Brain microvascular endothelial cell (primary cell): ENCODE data around the gene MOXD1.

Experiments used
- DNase-seq: peaks from one replicate; pipeline ENCODE4 v3.0.0-alpha.2; 2020
- H3K27ac ChIP-seq: fragments of 250-450 bp; sonication (Bioruptor Pico); 2 replicates; pipeline ENCODE4 v1.5.1; 2020; ENCODE audit warnings: mild to moderate bottlenecking, moderate library complexity
- H3K27me3 ChIP-seq: fragments of 250-450 bp; sonication (Bioruptor Pico); replicated peaks from 2 replicates; pipeline ENCODE4 v1.5.1; 2020; ENCODE audit warnings: mild to moderate bottlenecking
- H3K36me3 ChIP-seq: fragments of 250-450 bp; sonication (Bioruptor Pico); replicated peaks from 2 replicates; pipeline ENCODE4 v1.5.1; 2020; ENCODE audit warnings: mild to moderate bottlenecking
- H3K4me3 ChIP-seq: 2 replicates; pipeline ENCODE4 v1.5.1; 2011; ENCODE audit warnings: low read depth, mild to moderate bottlenecking, control low read depth, low read length, moderate library complexity
- in situ Hi-C: cut with HindIII; loops from 2 replicates; pipeline ENCODE4 v1.10.0; 2017; ENCODE audit warnings: low sequenced_read_pairs, low pct_ligation_motif_present
- TF ChIP-seq, protein P1 (sequence below): IDR thresholded peaks from 2 replicates; pipeline ENCODE4 v1.5.1; 2011; ENCODE audit warnings: low read depth, mild to moderate bottlenecking, moderate library complexity, low read length, control low read depth, inconsistent platforms; ENCODE audit errors: missing control alignments

Gene MOXD1

DNA sequence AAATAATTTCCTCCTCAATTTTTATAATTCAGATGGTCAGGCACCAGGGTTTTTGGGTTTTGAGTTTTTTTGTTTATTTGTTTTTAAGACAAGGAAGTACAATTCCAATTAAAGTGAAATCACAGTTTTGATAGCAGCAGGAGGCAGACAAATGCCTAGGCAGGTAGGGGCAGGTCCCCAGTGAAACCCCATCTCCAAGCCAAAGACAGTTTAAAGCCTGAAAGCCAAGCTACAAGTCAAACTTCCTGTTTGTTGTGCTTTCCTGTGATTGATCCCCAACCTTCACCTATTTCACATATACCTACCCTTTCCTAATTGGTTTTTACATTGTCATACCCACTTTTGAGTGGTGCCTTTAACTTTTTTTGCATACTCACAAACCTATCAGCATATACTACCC, 149.6 kb downstream of the MOXD1 start:
- Histone ChIP-seq H3K36me3 (no peaks in the 10 kb centered on the region), H3K27me3 (no peaks in the 10 kb centered on the region), H3K4me3 (no peak overlapping the region), H3K27ac (no peak overlapping the region)
- TF ChIP-seq, protein P1, sequence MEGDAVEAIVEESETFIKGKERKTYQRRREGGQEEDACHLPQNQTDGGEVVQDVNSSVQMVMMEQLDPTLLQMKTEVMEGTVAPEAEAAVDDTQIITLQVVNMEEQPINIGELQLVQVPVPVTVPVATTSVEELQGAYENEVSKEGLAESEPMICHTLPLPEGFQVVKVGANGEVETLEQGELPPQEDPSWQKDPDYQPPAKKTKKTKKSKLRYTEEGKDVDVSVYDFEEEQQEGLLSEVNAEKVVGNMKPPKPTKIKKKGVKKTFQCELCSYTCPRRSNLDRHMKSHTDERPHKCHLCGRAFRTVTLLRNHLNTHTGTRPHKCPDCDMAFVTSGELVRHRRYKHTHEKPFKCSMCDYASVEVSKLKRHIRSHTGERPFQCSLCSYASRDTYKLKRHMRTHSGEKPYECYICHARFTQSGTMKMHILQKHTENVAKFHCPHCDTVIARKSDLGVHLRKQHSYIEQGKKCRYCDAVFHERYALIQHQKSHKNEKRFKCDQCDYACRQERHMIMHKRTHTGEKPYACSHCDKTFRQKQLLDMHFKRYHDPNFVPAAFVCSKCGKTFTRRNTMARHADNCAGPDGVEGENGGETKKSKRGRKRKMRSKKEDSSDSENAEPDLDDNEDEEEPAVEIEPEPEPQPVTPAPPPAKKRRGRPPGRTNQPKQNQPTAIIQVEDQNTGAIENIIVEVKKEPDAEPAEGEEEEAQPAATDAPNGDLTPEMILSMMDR, result no peak
- no peak for DNase-seq
- in situ Hi-C loops, result no loop called here

DNA sequence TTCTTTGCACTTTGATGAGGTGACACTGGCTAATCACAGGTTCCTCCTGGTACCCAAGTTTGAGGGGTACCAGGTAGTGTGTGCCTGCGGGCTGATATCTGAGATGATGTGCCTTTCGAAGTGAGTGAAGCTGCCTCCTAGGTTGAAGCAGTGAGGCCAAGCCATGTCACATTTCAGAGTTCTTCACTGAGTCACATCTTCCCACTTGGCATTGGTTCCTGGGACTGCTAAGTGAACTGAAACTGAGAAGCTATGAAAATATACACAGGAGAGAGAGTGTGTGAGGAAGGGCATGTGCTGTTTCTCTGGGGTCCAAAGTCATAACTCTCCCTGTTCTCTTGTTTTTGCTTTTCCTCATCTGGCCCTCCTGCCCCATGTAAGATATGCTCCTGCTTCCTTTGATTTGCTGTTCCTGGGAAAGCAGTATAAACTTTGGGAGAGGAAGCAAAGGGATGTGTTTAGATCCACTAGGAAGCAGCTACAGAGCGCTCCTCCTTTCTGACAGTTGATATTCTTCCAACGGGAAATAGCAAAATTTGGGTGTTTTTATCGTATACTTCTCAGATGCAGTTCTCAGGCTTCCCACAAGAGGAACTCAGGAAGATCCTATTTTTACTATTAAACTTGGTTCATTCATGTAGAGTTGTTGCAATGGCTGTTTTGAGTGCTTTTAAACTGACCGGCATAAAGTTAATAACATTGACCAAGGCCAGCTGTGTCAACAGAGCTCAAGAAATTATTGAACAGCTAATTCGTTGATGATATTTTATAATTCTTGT, 153.7 kb downstream of the MOXD1 start:
- Histone ChIP-seq H3K27ac (no peak overlapping the region), H3K36me3 (no peaks in the 10 kb centered on the region), H3K27me3 (no peaks in the 10 kb centered on the region), H3K4me3 (no peak overlapping the region)
- DNase-seq, result no peak
- in situ Hi-C loops, result no loop called here
- TF ChIP-seq, protein P1, result peak; percentile 20

DNA sequence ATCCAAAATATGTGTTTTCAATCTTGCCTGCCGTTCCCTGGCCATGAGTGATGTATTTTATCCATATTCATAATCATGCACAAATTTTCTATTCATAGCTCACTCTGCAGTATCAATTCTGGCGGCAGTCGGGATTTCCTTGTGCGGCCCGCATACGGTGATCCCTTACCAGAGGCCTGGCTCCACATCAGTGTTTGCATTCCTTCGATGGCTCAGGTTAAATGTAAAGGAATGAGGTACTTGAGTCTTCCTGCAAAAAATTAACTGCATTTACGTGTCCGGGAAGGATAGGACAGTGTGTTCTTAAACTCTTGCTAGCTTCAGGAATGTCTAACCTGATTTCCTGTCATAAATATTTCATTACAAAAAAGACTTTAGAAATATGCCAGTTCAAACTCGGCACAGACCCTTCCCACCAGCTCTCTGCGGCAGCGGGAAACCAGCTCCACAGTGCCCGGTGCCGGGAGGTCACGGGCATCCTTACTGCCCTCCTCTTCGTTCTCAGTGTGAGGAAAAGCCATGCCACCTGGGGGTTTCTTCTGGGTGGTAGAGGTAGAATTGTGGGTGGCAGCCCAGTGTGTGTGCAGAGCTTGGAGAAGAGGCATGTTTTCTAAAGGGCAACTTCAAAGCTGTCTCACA, 154.5 kb downstream of the MOXD1 start:
- DNase-seq, result no peak
- in situ Hi-C loops, result no loop called here
- Histone ChIP-seq H3K27ac (no peak overlapping the region), H3K36me3 (no peaks in the 10 kb centered on the region), H3K4me3 (no peak overlapping the region), H3K27me3 (no peaks in the 10 kb centered on the region)
- TF ChIP-seq, protein P1, result no peak

DNA sequence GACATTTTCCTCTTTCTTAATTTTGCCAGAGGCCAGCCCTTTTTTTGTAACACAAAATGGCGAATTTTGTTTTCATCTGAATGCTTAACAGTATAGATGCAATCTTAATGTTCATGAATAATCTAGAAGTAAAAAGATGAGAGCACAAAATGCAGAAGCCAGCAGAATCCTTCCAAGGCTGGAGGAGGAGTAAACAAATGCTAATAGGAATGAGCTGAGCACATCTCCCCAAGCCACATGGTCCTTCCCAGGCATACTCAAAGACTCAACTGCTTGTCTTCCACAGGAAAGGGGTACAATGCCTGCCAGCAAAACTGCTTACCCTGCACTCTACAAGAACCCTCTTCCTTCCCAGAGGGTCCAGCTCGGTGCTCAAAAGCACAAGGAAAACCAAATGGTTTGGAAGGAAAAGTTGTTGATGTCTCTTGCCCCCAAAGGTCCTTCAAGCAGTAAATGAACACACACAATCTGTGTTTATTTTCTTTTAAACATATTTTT, 155.1 kb downstream of the MOXD1 start:
- in situ Hi-C loops, result no loop called here
- H3K27ac ChIP-seq, result no peak overlapping the region
- TF ChIP-seq, protein P1, result no peak
- no peaks in the 10 kb centered on the region for H3K27me3 ChIP-seq
- no peaks in the 10 kb centered on the region for H3K36me3 ChIP-seq
- no peak overlapping the region for H3K4me3 ChIP-seq
- DNase-seq, result no peak
